Measurements from ENCODE around the gene CTXN3. TPM values are rescaled to one million over a fixed set of nuclear protein-coding genes. Genes with fewer than 3 reads are reported as not detected.
A peak's percentile ranks its signal among the peaks of the same experiment; 100 is the strongest.

The CTXN3 gene
- total RNA-seq: not detected
- polyA plus RNA-seq: not detected
- long read RNA-seq, donor 1: 0 reads
- long read RNA-seq, donor 2: 0 reads
- long read RNA-seq, donor 3: 0 reads
- long read RNA-seq, donor 4: 0 reads

DNA sequence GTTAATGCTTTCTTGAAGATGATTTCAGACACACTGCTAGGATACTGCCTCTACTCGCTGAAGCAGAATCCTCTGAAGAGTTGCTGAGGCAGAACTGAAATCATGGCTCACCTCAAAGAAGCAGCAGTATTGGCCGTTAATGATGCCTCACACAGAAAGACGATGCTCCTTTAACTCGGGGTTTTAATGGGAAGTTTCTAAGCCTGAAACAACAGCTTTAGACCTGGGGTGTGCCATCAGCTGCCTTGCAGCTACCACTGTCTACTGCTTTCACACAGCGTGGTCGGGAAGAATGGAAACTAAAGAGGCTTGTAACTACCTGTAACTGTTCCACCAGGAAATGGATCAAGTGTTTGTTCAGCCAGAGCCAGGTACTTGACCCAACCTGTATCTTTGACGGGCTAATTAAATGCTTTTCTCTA is at the start of gene CTXN3:
CTXN3 (plus strand) TSS at position 65 of the 422 bp plus-strand sequence. CDS start 8,440 bp downstream, outside the sequence.
- 82% methylated on average over 7 of the region's 7 CpGs for WGBS
- Histone ChIP-seq H3K9me3 (ENCODE audit: control insufficient read depth, low read length) (no peaks in the 10 kb centered on the region), H3K4me3 (ENCODE audit: low read length) (no peak within 1 kb of the TSS), H3K27me3 (ENCODE audit: control insufficient read depth, insufficient read depth) (no peaks in the 10 kb centered on the region), H3K27ac (ENCODE audit: low read length) (no peak within 1 kb of the TSS), H3K4me1 (ENCODE audit: control insufficient read depth, insufficient read depth, low read length) (peaks cover 4% of the 10 kb centered on the region)
- DNase-seq (no peak), ATAC-seq (no peak)
- intact Hi-C loops (cut with DNase I): no loop called here

DNA sequence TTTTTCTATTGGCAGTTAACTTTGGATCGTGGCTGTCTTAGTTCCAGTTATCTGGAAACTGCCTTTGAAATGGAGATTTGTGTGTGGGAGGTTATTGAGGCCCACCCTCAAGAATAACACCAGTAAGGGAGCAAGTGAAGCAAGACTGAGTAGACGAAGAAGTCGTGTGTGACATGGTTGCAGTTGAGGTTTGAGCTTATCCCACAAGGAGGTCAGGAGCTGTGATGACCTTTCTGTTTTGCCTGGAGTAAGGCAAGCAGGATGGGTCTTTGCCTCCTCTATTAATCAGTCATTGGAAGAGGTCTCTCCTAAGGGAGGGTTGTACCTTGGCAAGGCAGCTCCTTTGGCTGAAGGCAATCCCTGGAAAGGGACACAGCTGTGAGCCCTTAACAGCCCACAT is 49.6 kb upstream of the CTXN3 start:
- no peak overlapping the region for H3K27ac ChIP-seq (ENCODE audit: low read length)
- intact Hi-C loops (cut with DNase I): no loop called here
- no peaks in the 10 kb centered on the region for H3K4me1 ChIP-seq (ENCODE audit: control insufficient read depth, insufficient read depth, low read length)
- no peaks in the 10 kb centered on the region for H3K27me3 ChIP-seq (ENCODE audit: control insufficient read depth, insufficient read depth)
- no peak overlapping the region for H3K4me3 ChIP-seq (ENCODE audit: low read length)
- DNase-seq: no peak
- ATAC-seq: peak in 1 of 2 donors; percentile 38
- WGBS: 56% methylated on average over 3 of the region's 3 CpGs
- no peaks in the 10 kb centered on the region for H3K9me3 ChIP-seq (ENCODE audit: control insufficient read depth, low read length)

DNA sequence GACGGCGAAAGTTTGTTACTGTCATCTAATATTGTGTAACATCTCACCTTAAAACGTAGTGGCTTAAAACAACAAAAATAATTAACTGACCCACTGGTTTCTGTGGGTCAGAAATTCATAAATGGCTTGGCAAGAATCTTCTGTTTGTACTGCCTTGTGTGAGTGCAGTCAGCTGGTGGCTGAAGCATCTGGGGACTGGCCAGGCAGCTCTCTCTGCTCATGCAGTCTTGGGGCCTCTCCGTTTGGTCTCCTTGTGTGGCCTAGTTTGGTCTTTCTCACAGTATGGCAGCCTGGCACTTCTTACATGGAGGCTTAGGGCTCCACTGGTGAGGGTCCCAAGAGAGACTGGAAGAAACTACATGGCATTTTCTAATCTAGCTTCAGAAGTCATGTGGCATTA is 49.0 kb upstream of the CTXN3 start:
- Histone ChIP-seq H3K27me3 (ENCODE audit: control insufficient read depth, insufficient read depth) (no peaks in the 10 kb centered on the region), H3K9me3 (ENCODE audit: control insufficient read depth, low read length) (no peaks in the 10 kb centered on the region), H3K4me1 (ENCODE audit: control insufficient read depth, insufficient read depth, low read length) (no peaks in the 10 kb centered on the region), H3K4me3 (ENCODE audit: low read length) (no peak overlapping the region), H3K27ac (ENCODE audit: low read length) (no peak overlapping the region)
- ATAC-seq: peak in 1 of 2 donors; percentile 40
- peak in 1 of 3 donors; percentile 63 for DNase-seq
- intact Hi-C loops (cut with DNase I): no loop called here
- WGBS: 81% methylated on average over 4 of the region's 4 CpGs

DNA sequence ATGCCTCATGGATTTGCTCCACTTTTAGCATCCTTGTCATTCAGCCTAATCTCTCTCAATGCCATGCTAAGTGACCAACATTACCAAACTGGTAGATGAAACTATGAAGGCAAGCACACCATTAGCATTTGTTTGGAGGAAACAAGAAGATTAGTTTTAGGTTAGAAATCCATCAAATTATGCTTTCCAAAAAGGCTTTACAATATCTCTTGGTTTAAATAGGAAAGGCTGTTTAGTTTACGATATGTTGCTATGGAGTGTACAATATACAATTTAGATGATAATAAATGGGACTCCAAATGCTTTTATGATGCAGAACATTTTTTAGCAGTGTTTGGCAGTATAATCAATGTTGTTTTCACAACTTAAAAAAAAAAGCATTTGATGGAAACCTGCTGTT is 47.8 kb upstream of the CTXN3 start:
- WGBS: 73% methylated on average over 1 of the region's 1 CpG
- Histone ChIP-seq H3K9me3 (ENCODE audit: control insufficient read depth, low read length) (no peaks in the 10 kb centered on the region), H3K27me3 (ENCODE audit: control insufficient read depth, insufficient read depth) (no peaks in the 10 kb centered on the region), H3K27ac (ENCODE audit: low read length) (no peak overlapping the region), H3K4me1 (ENCODE audit: control insufficient read depth, insufficient read depth, low read length) (no peaks in the 10 kb centered on the region), H3K4me3 (ENCODE audit: low read length) (no peak overlapping the region)
- ATAC-seq (no peak), DNase-seq (no peak)
- intact Hi-C loops (cut with DNase I): no loop called here

DNA sequence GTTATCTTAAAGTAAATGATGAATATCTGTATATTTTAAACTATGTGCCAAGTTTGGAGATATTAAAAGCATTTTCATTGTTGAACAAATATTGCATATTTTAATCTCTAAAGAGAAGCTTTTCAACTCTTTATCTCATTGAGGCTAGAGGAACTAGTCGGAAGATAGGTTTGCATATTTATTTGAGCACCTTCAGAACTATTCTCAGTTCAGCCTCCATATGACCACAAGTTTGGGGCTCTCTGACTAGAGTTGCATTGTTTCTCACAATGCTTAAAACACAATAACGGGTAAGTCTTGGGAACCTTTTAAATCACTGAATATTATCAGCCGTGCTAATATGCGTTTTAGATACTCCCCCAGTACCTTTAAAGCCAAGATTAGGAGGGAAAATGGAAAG is 47.3 kb upstream of the CTXN3 start:
- no peak for ATAC-seq
- intact Hi-C loops (cut with DNase I): no loop called here
- no peaks in the 10 kb centered on the region for H3K9me3 ChIP-seq (ENCODE audit: control insufficient read depth, low read length)
- H3K4me1 ChIP-seq (ENCODE audit: control insufficient read depth, insufficient read depth, low read length): no peaks in the 10 kb centered on the region
- no peak overlapping the region for H3K4me3 ChIP-seq (ENCODE audit: low read length)
- H3K27ac ChIP-seq (ENCODE audit: low read length): no peak overlapping the region
- no peaks in the 10 kb centered on the region for H3K27me3 ChIP-seq (ENCODE audit: control insufficient read depth, insufficient read depth)
- 72% methylated on average over 4 of the region's 4 CpGs for WGBS
- no peak for DNase-seq

DNA sequence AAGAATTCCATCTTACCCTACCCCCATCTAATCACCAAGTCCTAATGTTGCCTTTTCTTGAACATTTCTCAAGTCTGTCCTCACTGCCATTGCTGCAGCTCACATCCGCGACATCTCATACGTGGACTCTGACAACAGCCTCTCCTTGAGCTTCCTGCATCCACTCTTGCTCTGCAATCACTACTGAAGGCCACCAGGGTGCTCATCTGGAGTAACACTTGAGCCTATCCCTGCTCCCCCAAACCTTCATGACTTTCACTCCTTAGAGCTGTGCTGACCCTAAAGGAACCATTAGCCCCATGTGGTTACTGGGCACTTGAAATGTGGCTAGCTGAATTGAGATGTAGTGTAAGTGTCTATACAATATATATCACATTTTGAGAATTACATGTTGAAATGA is 46.4 kb upstream of the CTXN3 start:
- Histone ChIP-seq H3K27me3 (ENCODE audit: control insufficient read depth, insufficient read depth) (no peaks in the 10 kb centered on the region), H3K9me3 (ENCODE audit: control insufficient read depth, low read length) (no peaks in the 10 kb centered on the region), H3K4me1 (ENCODE audit: control insufficient read depth, insufficient read depth, low read length) (no peaks in the 10 kb centered on the region), H3K27ac (ENCODE audit: low read length) (no peak overlapping the region), H3K4me3 (ENCODE audit: low read length) (no peak overlapping the region)
- ATAC-seq: no peak
- no peak for DNase-seq
- intact Hi-C loops (cut with DNase I): no loop called here
- WGBS: 98% methylated on average over 3 of the region's 3 CpGs

DNA sequence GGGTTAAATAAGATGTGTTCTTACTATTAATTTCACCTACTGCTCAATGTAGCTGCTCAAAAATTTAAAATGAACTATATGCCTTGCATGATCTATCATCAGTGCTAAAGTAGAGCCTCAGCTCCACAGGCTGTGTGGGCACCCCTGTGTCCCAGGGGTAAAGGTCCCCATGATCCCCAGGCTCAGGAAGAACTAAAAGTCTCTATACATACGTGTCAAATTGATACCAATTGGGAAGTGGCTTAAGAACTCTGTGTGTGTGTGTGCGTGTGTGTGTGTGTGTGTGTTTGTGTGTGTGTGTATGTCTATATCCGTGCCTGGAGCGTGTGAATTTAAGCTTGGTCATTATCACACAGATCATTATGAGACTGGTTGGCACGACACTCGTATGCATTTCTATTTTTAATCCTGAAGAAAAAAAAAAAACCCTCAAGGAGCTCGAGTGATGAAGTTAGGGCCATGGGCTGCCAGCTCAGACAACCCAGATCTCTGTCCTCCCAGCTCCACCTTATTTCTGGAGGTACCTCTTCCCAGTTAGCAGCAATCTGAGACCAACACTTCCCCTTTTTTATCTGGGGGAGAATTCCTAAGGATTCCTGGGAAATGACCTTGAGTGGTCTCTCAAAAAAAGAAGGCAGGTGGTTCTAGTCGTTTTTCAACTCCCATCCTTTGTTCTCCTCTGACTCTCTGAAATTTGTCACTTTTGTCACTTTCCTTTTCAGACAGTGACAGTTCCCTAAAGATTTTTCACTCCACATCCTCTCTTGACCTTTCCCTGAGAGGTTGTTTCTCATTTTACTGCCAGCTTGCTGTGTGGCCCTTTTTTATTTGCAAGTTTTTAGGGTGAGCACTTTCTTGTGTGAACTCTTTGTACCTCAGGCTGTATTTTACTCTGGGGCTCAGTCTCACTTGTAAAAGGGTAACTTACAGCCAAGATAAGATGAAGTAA is 45.7 kb upstream of the CTXN3 start:
- DNase-seq (no peak), ATAC-seq (no peak)
- WGBS: 37% methylated on average over 8 of the region's 8 CpGs
- Histone ChIP-seq H3K4me3 (ENCODE audit: low read length) (no peak overlapping the region), H3K4me1 (ENCODE audit: control insufficient read depth, insufficient read depth, low read length) (no peaks in the 10 kb centered on the region), H3K9me3 (ENCODE audit: control insufficient read depth, low read length) (no peaks in the 10 kb centered on the region), H3K27ac (ENCODE audit: low read length) (no peak overlapping the region), H3K27me3 (ENCODE audit: control insufficient read depth, insufficient read depth) (no peaks in the 10 kb centered on the region)
- intact Hi-C loops (cut with DNase I): no loop called here

DNA sequence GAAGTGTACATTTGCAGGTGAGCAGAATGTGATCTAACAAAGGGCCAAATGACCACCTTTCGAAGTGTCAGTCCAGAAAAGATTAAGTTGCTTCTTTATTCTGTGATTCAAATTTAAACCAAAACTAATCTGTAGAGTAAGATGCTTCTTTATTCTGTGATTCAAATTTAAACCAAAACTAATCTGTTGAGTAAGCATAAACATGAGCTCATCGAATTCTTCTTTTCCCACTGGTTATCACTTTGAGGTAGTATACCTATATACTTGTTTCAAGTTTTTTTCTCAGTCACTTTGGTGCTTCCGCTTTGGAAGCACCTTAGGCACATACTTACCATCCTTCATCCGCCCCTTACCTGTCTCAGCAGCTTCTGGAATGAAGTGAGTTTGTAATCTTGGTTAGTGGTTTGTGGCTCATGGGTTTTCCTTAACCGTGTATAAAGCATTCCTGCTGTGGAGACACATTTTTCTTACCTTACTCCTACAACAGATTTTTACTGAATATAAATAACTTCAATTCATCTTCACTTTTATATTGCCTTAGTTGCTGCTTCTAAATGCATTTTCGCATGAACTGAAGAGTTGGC is 40.7 kb upstream of the CTXN3 start:
- WGBS: 82% methylated on average over 6 of the region's 6 CpGs
- no peak overlapping the region for H3K27ac ChIP-seq (ENCODE audit: low read length)
- intact Hi-C loops (cut with DNase I): no loop called here
- no peak for ATAC-seq
- no peak overlapping the region for H3K4me3 ChIP-seq (ENCODE audit: low read length)
- no peaks in the 10 kb centered on the region for H3K9me3 ChIP-seq (ENCODE audit: control insufficient read depth, low read length)
- H3K27me3 ChIP-seq (ENCODE audit: control insufficient read depth, insufficient read depth): no peaks in the 10 kb centered on the region
- H3K4me1 ChIP-seq (ENCODE audit: control insufficient read depth, insufficient read depth, low read length): no peaks in the 10 kb centered on the region
- no peak for DNase-seq

DNA sequence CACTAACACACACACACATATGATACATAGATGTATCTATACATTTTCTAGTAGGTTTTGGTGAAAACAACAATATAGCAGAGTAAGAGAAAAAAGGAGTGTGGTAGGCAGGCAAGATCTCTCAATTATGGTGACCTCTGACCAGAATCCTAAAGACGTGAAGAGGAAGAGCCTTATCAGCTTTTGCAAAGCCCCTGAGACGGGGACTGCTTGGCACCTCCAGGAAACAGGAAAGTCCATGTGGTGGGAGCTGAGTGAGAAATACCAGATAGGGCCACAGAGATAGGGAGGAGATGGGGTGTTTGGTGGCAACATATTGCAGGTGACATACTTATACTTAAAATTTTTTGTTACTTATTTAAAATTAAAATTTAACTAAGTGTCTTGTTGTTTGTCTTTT is 39.9 kb upstream of the CTXN3 start:
- H3K27ac ChIP-seq (ENCODE audit: low read length): no peak overlapping the region
- DNase-seq (no peak), ATAC-seq (no peak)
- intact Hi-C loops (cut with DNase I): no loop called here
- H3K9me3 ChIP-seq (ENCODE audit: control insufficient read depth, low read length): no peaks in the 10 kb centered on the region
- no peaks in the 10 kb centered on the region for H3K27me3 ChIP-seq (ENCODE audit: control insufficient read depth, insufficient read depth)
- H3K4me3 ChIP-seq (ENCODE audit: low read length): no peak overlapping the region
- no peaks in the 10 kb centered on the region for H3K4me1 ChIP-seq (ENCODE audit: control insufficient read depth, insufficient read depth, low read length)
- 17% methylated on average over 2 of the region's 2 CpGs for WGBS

DNA sequence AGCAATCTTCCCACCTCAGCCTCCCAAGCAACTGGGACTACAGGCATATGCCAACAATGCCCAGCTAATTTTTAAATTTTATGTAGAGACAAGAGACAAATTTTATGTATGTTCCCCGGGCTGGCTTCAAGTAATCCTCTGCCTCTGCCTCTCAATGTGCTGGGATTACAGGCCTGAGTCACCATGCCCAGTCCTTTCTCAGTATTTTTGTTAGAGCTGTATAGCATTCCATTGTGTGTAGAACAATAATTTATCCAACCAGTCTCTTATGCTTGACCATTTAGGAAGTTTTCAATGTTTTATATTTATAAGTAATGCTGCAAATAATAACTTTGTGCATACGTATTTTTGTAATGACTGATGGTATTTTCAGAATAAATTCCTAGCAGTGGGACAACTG is 38.9 kb upstream of the CTXN3 start:
- H3K27ac ChIP-seq (ENCODE audit: low read length): no peak overlapping the region
- intact Hi-C loops (cut with DNase I): no loop called here
- no peaks in the 10 kb centered on the region for H3K27me3 ChIP-seq (ENCODE audit: control insufficient read depth, insufficient read depth)
- H3K4me1 ChIP-seq (ENCODE audit: control insufficient read depth, insufficient read depth, low read length): no peaks in the 10 kb centered on the region
- 92% methylated on average over 2 of the region's 2 CpGs for WGBS
- ATAC-seq: no peak
- DNase-seq: no peak
- H3K9me3 ChIP-seq (ENCODE audit: control insufficient read depth, low read length): no peaks in the 10 kb centered on the region
- H3K4me3 ChIP-seq (ENCODE audit: low read length): no peak overlapping the region

DNA sequence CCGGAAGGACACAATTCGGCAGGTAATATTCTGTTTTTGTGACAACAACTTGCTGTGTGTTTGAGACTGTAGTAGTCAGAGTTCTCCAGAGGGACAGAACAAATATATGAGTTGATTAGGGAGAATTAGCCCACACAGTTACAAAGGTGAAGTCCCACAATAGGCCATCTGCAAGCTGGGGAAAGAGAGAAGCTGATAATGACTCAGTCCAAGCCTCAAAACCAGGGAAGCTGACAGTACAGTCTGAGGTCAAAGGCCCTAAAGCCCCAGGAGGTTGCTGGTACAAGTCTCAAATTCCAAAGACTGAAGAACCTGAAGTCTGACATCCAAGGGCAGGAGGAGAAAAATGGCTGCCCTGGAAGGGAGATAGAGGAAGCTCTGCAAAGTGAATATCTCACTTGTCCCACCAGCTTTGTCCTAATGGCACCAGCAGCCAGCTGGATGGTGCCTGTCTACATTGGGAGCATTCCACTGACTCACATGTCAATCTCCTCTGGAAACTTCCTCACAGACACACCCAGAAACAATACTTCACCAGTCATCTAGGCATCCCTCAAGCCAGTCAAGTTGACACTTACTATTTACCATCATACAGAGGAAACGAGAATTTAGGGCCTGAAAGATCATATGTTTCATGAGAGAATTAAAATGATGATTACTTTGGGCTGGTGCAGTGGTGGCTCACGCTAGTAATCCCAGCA is 36.3 kb upstream of the CTXN3 start:
- H3K4me3 ChIP-seq (ENCODE audit: low read length): no peak overlapping the region
- 94% methylated on average over 4 of the region's 4 CpGs for WGBS
- H3K27ac ChIP-seq (ENCODE audit: low read length): no peak overlapping the region
- no peak for ATAC-seq
- H3K4me1 ChIP-seq (ENCODE audit: control insufficient read depth, insufficient read depth, low read length): no peaks in the 10 kb centered on the region
- intact Hi-C loops (cut with DNase I): no loop called here
- H3K9me3 ChIP-seq (ENCODE audit: control insufficient read depth, low read length): no peaks in the 10 kb centered on the region
- H3K27me3 ChIP-seq (ENCODE audit: control insufficient read depth, insufficient read depth): no peaks in the 10 kb centered on the region
- DNase-seq: no peak
